ENCODE data around the gene TAS2R20.
"Not testable (repeated sequence)": the region's sequence is repeated elsewhere in the genome, so short reads cannot be mapped to it uniquely, and the experiment has no call there.

TAS2R20 gene, protein sequence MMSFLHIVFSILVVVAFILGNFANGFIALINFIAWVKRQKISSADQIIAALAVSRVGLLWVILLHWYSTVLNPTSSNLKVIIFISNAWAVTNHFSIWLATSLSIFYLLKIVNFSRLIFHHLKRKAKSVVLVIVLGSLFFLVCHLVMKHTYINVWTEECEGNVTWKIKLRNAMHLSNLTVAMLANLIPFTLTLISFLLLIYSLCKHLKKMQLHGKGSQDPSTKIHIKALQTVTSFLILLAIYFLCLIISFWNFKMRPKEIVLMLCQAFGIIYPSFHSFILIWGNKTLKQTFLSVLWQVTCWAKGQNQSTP

DNA sequence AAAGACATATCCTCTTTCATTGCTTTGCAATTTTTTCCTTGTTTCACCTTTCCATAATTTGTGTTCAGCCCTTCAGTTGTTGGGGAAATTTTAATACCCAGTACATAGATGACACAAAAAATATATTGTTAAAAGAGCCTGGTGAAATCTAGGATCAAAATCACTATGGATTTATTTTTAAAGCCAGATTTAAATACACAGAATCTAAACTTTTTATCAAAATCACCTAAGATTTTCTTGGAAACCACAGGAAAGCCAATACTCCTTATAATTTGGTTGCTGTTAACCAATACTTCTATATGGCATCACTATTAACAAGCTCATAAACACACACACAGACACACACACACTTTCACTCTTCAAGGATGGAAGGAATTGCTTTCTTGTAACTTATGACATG, at the start of gene TAS2R20:
TSS of gene TAS2R20 (minus strand) at position 101 of the 400 bp plus-strand sequence. CDS start 429 bp downstream, outside the sequence.
- DNase-seq = no peak

DNA sequence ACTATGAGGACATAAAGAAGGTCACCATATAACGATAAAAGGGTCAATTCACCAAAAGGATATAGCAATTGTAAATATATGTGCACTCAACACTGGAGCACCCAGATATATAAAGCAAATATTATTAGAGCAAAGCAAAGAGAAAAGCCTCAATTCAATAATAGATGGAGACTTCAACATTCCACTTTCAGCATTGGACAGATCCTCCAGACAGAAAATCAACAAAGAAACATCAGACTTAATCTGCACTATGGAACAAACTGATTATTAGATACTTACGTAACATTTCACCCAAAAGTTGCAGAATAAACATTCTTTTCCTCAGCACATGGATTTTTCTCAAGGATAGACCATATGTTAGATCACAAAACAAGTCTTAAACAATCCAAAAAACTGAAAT, 43.3 kb upstream of the TAS2R20 start:
- DNase-seq = not testable (repeated sequence)

DNA sequence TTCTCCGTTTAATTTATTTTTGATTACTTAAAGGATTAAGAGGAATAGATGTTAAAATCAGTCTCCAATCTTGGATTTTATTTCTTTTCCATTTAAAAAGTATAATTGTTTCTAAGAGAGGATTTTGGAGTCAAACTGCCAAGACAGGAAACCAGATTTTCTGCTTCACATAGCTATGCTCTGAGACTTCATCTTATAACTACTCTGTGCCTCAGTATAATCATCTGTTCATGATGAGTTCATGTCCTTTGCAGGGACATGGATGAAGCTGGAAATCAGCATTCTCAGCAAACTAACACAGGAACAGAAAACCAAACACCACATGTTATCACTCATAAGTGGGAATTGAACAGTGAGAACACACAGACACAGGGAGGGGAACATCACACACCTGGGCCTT, 42.1 kb upstream of the TAS2R20 start:
- DNase-seq = no peak

DNA sequence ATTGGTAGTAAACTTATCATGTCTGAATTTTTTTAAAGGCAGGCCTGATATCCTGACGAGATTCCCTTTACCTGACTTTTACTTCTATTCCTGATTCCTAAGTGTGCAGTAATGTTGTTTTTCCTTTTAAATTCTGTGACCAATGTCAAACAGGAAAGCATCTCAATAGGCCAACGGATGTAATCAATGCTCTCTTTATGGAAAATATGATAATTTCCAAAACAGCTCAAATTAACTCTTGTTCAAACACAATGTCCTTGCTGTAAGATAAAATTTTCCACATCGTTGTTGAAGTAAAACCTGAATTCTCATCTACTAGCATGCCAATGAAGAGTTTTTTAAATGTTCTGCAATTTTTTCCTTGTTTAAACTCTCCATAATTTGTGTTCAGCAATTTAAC, 41.1 kb upstream of the TAS2R20 start:
- DNase-seq = no peak

DNA sequence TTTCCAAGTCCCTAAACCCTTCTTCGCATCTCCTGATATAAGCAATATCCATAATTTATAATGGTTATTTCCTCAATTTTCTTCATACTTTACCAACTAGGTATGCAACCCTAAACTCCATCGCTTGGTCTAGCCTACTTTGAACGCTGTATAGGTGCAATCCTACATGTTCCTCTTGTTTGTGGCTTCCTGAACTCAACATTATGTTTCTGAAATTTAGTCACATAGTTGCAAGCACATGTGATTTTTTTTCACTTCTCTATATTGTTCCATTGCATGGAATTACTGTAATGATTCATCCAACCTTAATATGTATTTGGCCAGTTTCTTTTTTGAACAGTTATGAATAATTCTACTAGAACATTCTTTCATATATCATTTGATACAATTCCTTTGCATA, 35.9 kb upstream of the TAS2R20 start:
- DNase-seq = not testable (repeated sequence)

DNA sequence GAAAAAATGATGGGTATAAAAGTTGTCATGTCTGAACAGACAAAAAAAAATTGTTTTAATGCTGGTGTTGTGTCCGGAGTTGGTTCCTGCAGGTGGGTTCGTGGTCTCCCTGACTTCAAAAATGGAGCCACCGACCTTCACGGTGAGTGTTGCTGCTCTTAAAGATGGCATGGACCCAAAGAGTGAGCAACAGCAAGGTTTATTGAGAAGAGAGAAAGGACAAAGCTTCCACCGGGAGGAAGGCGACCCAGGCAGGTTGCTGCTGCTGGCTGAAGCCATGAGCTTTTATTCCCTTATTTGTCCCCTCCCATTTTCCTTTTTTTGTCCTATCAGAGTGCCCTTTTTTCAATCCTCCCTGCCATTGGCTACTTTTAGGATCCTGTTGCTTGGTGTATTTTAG, 33.2 kb upstream of the TAS2R20 start, which contains the start of gene TAS2R31:
TSS of gene TAS2R31 (minus strand) at position 101 of the 400 bp plus-strand sequence. CDS start at position 29, 72 bp downstream.
- DNase-seq = no peak

DNA sequence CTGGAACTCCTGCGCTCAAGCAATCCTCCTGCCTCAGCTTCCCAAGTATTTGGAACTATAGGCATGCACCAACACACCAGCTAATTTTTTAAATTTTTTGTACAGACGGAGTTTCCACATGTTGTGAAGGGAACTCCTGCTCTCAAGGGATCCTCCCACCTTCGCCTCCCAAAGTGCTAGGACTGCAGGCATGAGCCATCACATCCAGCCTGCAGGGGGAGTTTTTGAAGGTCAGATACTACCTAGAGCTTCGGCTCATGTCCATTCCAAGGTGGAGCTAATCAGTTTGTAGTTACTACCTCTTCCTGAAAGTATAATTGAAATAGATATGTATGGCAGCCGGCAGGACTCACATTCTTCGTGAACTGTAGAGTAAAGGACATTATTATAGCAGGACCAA, 28.0 kb upstream of the TAS2R20 start:
- no peak for DNase-seq

DNA sequence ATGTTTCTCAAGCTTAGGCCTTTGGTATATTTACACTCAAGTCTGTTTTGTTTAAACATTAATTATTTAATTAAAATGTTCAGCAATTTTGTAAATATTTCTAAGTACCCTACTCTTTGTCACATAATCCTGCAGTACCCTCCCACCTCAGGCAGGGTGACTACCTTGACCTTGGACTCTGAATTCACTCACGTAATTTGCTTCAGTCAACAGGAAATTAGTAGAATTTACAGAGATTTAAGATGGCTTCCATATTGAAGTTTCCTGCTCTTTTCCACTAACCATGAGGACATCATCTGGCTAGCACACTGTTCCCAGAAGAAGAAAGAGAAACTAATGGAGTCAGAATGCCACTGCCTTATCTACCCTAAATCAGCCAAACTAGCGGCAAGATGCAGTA, 25.3 kb upstream of the TAS2R20 start:
- DNase-seq = no peak

DNA sequence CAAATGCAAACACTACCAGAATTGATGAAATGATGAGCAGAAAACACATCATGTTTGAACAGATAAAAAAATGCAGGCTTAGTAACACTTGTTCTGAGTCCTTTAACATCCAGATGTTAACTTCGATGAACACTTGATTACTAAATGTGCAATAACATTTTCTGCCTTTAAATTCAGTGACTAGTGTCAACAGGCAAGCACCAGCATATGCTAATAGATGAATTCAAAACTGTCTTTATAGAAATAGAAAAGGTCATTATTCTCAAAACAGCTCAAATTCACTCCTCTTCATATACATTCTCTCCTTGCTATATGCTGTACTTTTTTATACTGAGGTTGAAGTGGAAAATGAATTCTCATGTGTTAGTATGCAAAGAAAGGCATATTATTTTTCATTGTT, 24.4 kb upstream of the TAS2R20 start, which contains the start of gene TAS2R19:
TSS of gene TAS2R19 (minus strand) at position 101 of the 400 bp plus-strand sequence. CDS start at position 52, 49 bp downstream.
- no peak for DNase-seq

DNA sequence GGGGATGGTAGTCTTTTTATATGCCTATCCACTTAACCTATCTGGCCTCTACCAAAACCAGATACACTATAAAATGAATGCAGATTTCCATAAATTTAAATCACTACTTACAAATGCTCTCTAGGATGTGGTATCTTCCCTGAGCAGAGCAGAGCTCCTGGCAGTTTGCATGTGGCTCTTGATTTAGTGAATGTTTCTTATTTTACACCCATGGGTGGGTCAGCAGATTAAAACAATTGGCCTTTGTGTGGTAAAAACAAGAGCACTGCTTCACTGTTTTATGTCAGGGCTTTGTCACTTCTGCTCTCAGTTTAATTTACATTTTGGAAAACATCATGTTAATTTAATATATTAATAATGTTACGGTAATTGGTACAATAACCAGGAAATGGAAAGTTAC, 18.8 kb upstream of the TAS2R20 start:
- DNase-seq = no peak

DNA sequence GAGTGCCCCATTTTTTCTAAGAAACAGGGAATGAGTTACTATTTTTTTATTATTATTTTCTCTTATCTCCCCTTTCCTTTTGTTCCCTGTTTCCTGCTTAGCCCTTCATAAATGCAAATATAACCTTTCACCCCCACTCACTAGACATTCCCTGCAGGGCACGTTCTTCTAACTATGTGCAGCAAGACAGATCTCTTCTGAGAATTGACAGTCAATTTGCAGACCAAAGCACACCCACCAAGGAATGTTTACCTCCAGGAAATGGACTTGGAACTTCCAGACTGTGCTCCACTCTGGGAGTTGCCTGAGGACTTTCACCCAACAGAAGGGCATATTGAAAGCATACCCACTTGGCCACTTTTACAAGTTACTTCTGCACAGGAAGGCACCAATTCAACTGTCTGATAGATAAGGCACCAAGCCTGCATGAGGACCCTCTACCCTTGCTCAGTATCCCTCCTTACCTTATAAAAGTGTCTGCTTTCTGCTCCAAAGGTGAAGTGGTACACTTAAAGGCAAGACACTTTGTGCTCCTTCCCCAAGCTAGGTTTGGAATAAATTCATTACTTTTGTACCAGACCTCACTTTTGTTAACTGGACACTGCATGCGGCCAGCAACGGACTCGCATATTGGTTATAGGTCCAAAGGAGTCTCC, 17.8 kb upstream of the TAS2R20 start:
- DNase-seq = no peak

DNA sequence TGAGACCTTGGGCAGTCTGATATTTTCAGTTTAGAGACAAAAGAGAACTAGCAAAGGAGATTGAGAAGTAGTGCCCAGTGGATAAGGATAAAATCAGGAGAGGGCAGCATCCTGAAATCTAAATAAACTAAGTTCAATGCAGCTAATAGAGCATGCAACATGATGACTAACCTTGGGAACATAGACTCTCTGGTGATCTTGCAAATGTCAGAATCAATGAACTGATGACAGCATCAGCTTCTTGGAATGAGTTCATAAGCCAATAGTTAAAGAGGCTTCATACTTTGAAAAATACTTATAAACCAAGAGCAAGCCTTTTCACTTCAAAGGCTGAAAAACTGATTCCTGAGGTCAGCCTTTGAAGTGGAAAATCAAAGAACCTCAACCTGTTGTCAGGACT, 16.1 kb upstream of the TAS2R20 start:
- DNase-seq = no peak

DNA sequence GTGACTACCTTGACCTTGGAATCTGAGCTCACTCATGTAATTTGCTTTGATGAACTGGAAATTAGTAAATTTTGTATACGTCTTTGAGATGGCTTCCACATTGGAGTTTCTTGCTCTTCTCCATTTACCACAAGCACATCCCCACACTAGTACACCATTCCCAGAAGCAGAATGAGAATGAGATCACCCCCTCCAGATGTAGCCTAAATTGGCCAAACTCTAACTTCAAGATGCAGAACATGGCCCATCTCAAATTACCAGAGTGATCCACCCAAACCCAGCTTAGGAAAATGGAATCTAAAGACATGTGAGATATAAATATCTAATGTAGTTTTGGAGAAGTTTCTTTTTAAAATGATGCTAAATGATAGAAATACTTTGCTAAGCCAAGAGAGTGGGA, 9.5 kb upstream of the TAS2R20 start:
- no peak for DNase-seq

DNA sequence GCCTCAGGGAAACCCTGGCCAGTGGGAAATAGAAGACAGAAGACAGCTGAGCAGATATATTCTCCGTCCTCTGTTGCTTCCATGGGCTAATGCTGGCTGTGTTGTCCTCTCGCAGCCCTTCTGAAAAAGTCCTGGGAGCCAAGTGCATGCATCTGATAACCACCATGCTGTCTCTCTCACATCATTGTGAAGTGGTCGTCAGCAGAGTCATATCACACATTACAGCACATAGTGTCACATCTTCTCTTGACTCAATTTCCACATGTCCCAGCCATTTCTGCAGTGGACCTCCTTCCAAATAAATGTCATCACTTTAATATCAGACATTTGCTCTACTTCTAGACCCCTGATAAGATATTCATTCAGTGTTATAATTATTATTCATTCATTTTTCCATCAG, 3.8 kb downstream of the TAS2R20 start:
- DNase-seq = no peak

DNA sequence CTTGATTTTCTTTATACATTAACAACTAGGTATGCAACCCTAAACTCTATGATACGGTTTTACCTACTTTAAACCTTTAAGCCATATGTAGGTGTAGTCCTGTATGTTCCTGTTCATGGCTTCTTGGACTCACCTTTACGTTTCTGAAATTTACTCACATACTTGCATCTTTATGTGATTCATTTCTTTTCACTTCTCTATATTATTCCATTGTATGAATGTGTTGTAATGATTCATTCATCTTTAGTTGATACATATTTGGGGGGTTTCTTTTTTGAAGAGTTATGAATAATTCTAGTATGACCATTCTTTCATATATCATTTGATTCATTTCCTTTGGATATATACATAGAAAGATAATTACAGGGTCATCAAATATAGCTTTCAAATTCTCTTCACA, 9.0 kb downstream of the TAS2R20 start:
- no peak for DNase-seq

DNA sequence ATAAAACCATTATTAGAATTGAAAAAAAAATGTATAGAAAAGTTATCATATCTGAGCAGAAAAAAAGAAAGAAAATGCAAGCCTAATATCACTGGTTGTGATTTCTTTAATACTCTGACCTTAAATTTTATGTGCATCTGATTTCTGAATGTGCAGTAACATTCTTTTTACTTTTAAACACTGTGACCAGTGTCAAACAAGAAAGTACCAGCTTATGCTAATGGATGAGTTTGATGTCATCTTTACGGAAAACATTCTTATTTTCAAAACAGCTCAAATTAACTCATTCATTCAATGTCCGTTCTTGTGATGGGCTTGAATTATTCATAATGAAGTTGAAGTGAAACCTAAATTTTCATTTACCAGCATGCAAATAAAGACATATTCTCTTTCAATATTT, 11.3 kb downstream of the TAS2R20 start, which contains the start of gene TAS2R50:
TSS of gene TAS2R50 (minus strand) at position 101 of the 400 bp plus-strand sequence. CDS start at position 49, 52 bp downstream.
- DNase-seq = no peak

DNA sequence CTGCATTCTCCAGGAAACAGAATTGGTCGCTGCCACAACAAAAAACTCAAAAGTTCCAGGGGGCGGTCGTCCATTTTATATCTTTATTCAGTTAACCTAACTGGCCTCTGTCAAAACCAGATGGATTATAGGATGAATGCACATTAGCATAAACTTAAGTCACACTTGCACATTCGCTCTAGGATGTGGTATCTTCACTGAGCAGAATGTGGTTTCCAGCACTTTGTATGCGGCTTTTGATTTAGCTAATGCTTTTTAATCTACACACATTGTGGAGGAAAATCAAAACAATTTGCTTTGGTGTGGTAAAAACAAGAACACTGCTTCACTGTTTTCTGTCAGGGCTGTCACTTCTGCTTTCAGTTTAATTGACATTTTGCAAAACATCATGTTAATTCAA, 15.9 kb downstream of the TAS2R20 start:
- no peak for DNase-seq

DNA sequence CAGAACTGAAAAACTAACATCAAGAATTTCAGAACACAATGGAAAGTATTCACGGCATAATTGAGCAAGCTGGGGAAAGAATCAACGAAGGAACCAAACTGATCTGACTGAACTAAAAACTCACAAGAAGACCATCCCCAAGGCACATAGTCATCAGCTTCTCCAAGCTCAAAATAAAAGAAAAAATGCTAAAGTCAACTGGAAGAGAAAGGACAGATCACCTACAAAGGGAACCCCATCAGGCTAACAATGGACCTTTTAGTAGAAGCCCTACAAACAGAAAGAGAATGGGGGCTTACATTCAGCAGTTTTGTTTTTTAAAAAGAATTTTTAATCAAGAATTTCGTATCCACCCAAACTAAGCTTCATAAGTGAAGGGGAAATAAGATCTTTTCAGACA, 23.1 kb downstream of the TAS2R20 start:
- DNase-seq = no peak

DNA sequence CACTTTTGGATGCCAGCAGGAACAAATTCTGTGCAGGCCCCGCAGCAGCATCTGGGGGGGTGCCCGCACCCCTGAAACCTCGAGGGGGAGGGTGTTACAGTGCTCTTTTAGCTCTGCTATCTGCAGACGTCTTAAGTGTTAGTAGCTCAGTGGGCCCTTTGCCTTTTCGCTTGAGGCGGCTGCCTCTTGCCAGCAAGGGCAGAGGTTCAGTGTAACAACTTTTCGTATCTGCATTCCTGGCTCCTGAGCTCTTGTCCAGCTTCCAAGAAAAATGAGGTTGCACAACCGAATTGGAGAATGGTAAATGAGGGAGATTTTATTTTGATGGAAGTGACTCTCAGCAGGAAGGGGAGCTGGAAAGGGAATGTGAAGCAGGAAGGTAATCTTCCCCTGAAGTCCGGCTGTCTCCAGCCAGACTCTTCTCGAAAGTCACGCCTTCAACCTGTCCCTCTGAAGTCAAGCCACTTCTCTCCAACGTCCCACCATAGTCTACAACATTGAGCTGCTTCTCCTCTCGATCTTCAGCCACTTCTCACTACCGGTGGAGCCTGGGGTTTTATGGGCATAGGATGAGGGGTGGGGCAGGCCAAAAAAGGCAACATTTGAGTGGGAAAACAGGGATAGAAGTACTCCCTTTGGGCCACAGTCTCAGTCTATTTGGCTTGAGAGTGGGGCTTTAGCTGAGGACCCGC, 29.2 kb downstream of the TAS2R20 start:
- no peak for DNase-seq

DNA sequence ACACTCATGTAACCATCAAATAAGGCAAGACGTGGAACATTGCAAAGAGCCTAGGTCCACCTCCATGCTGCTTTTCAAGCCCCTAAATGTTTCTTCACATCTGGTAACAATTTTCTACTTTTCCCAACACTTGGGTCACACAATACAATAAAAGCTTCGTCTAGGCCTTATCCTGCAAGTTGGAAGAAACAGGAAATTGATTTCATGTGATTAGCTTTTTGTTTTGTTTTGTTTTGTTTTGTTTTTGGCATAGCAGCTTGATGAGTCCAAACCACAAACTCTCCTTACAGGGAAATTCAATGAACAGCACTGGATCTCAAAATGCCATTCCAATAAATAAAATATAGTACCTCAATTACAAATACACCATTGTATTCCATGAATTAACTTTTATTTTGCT, 30.7 kb downstream of the TAS2R20 start:
- no peak for DNase-seq

DNA sequence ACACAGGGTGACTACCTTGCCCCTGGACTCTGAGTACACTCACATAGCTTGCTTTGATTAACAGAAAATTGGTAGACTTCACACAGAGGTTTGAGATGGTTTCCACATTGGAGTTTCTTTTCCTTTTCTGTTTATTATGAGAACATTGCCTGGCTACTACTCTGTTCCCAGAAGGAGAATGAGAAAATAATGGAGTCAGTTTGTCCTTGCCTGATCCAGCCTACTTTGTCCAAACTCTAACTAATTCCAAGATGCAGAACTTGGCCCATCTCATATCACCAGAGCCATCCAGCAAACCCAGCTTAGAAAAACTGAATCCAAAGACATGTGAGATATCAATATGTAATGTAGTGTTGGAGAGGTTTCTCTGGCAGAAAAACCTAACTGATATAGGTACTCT, 31.8 kb downstream of the TAS2R20 start:
- DNase-seq = no peak

DNA sequence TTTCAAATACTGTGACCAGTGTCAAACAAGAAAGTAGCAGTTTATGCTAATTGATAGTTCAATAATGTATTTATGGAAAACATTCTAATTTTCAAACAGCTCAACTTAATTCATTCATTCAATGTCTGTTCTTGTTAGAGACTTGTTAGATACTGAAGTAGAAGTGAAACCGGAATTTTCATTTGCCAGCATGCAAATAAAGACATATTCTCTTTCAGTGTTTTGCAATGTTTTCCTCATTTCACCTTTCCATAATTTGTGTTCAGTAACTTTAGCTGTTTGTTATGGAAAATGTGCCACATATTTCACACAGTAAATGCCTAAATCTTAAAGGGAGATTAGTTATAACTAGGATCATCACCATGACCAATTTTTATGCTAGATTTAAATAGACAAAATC, 32.6 kb downstream of the TAS2R20 start:
- no peak for DNase-seq

DNA sequence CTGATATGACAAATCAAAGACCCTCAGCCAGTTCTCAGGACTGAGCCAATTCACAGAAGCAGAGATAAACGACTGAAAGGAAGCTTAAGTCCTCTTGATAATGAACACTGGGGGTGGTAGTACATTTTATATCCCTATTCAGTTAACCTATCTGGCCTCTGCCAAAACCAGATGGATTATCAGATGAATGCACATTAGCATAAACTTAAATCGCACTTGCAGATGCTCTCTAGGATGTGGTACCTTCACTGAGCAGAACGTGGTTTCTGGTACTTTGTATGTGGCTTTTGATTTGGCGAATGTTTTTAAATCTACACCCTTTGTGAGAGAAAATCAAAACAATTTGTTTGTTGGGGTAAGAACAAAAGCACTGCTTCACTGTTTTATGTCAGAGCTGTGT, 37.9 kb downstream of the TAS2R20 start:
- DNase-seq = no peak

DNA sequence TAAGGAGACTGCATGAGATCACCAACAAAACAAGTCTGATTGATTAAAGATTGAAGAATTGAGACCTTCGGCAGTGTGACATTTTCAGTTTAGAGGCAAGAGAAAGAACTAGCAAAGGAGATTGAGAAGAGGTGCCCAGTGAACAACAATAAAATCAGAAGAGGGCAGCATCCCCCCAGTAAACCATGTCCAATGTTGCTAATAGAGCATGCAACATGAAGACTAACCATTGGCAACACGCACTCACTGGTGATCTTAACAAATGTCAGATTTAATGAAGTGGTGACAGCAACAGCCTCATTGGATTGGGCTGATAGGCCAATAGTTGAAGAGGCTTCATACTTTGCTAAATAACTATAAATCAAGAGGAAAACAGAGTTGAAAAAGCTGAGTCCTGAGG, 38.3 kb downstream of the TAS2R20 start:
- no peak for DNase-seq
